DMS79 (cell line): ENCODE data around the gene PLEK2.
"Not testable (repeated sequence)": the region's sequence is repeated elsewhere in the genome, so short reads cannot be mapped to it uniquely, and the experiment has no call there.

Experiments used
- DNase-seq: peaks from one replicate; lab custom pipeline; 2025; lab: John Stamatoyannopoulos, UW

Gene PLEK2

DNA sequence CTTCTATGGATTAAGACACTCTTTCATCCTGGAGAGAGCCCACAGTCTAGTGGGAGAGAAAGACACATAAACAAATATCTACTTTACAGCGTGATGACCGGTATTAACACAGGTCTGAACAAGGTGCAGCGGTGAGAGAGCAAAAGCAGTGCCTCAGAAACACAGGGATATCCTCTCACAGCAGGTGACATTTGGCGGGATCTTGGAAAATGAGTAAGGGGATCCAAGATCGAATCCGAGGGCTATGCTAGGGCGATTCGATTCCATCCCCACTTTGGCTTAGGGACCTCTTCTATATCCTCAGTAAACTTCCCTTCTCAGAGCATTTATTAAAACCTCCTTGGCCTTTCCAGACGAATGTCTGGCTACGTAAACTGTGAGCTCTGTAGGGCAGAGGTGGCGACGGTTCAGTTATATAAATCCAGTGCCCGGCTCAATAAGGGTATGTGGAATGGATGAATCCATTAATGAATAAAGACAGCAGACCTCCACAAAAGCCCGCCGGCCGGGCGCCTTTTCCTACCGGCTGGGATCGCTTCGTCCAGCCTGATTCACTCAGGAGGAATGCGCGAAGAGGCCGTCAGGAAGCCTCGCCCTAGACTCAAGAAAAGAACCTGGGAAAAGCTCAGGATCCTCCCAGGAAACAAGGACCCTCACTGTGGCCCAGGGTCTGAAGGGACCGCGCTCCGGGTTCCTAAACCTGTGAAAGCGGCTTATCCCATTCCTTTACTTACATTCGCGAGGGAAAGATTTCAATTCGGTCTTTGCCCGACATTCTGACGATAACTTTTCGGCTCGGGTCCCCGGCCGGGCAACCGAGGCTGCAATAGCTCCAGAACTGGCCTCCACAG is 52.8 kb downstream of the PLEK2 start:
- DNase-seq: peak; percentile 37

- no peak for DNase-seq
These were observed 54.0 kb downstream of the PLEK2 start for GRCh38 chr14:67357969-67358354.

- peak; percentile 24 for DNase-seq
These were observed 54.6 kb downstream of the PLEK2 start for GRCh38 chr14:67357186-67357968.

GRCh38 chr14:67352055-67352454 is 59.9 kb downstream of the PLEK2 start:
- DNase-seq: no peak

DNA sequence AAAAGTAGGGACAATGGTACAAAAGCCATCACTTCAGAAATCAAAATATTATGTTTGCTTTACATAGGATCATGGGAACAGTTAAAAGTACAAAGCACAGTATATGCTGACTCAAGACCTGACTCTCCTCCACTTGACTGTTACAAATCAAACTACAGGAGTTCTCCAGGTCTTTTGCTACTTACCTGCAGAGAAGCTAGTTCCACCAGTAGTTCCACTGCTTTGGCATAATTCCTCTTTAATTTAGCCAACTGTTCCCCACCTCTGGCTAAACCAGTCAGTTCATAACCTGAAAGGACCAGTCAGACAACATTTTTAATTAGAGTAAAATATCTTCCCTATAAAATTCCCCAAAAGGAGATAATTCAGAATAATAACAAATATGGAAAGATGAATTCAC is 66.4 kb downstream of the PLEK2 start:
- DNase-seq: no peak

DNA sequence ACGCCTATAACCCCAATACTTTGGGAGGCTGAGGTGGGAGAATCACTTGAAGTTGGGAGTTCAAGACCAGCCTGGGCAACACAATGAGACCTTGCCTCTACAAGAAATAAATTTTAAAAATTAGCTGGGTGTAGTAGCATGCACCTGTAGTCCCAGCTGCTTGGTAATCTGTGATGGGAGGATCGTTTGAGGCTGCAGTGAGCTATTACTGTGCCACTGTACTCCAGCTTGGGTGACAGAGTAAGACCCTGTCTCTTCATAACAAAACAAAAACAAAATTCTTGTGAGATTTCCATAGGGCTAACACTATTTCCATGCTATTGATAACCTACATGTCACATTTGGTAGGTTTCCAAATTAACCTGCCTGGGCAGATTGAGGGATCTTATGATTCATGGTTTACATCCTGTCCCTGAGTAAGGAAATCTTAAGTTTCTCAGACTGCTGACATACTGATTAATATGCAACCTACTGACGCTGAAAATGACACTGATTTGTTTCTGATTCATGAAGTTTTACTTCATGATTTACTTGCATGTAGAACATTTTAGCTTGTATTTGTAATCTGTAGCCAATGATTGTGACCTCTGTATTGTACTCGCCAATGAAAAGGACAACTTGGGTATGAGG is 68.2 kb downstream of the PLEK2 start:
- no peak for DNase-seq

DNA sequence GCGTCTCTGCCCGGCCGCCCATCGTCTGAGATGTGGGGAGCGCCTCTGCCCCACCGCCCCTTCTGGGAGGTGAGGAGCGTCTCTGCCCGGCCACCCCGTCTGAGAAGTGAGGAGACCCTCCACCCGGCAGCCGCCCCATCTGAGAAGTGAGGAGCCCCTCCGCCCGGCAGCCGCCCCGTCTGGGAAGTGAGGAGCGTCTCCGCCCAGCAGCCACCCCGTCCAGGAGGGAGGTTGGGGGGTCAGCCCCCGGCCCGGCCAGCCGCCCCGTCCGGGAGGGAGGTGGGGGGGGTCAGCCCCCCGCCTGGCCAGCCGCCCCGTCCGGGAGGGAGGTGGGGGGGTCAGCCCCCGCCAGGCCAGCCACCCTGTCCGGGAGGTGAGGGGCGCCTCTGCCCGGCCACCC is 70.7 kb downstream of the PLEK2 start:
- DNase-seq: not testable (repeated sequence)
